Heart left ventricle (tissue), 13 donors: ENCODE measurements around the gene PRCC.

ENCODE experiments used
- POLR2A ChIP-seq, 2 donors: fragments of 450-650 bp; IDR thresholded peaks; one replicate each; pipeline ENCODE4 v1.6.1; 2017; ENCODE audit warnings: antibody characterized with exemption in 2 of 2, mild to moderate bottlenecking in 2 of 2, moderate library complexity in 2 of 2
- TF ChIP-seq, protein P1 (sequence below), 12 donors: fragments of 200-600 bp; sonication (generic) in 4 of 12; IDR thresholded peaks; one replicate each; pipeline versions ENCODE4 v1.5.0 to v1.8.0; 2018 to 2022; ENCODE audit warnings: antibody characterized with exemption in 12 of 12, mild to moderate bottlenecking in 5 of 12
- donor health status: ischemic (EF 13 %, LVEDD 7.1; RV severe dilation, severe dysfunction).
- donor health status: DM: no; HTN: yes; CAD: no.
- donor health status: DM: no; HTN: no; CAD: no.
- donor health status: ischemic (EF 25% LVEDD 6.9; RV normal size, moderate dysfunction).
- donor health status: ischemic (EF 25% LVEDD 5.7; RV mildly dilated, moderate dysfunction).
- donor health status: ischemic (EF 35%, LVEDD 5.7; RV mildly dilated, moderate dysfunction).
- donor health status: nonischemic (EF 11% LVEDD 7.7; RV severe dilation, severe dysfunction).
- donor health status: DM: yes; HTN: yes; CAD: no.
- donor health status: PGD.
- donor health status: ischemic (EF 29% LVEDD 5.4; RV normal size, mild dysfunction).
- donor health status: nonischemic (EF 23%, LVEDD 6.1; RV moderate dilation, normal function).

DNA sequence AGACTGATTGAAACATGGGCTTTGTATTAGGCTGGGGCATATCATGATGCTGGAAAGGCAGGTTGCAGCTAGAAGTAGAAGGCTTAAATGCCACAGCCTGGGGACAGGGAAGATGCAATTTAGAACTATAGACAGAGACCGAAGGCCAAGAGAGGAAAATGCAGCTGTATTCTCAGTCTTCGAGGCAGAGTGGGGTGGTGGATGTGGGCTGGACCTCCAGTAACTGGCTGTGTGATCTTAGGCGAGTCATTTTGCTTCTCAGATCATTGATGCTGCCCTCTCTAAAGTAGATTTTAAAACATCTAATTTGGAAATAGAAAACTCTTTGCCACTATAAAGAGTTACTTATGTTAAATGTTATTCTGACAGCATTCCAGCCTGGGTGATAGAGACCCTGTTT, 67.0 kb downstream of the PRCC start:
- TF ChIP-seq POLR2A (IDR thresholded peaks at IDR 0.05), result no peak
- TF ChIP-seq, protein P1, sequence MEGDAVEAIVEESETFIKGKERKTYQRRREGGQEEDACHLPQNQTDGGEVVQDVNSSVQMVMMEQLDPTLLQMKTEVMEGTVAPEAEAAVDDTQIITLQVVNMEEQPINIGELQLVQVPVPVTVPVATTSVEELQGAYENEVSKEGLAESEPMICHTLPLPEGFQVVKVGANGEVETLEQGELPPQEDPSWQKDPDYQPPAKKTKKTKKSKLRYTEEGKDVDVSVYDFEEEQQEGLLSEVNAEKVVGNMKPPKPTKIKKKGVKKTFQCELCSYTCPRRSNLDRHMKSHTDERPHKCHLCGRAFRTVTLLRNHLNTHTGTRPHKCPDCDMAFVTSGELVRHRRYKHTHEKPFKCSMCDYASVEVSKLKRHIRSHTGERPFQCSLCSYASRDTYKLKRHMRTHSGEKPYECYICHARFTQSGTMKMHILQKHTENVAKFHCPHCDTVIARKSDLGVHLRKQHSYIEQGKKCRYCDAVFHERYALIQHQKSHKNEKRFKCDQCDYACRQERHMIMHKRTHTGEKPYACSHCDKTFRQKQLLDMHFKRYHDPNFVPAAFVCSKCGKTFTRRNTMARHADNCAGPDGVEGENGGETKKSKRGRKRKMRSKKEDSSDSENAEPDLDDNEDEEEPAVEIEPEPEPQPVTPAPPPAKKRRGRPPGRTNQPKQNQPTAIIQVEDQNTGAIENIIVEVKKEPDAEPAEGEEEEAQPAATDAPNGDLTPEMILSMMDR (IDR thresholded peaks at IDR 0.05), result no peak
